Gastroesophageal sphincter (tissue), 3 donors: ENCODE measurements around the gene BANK1.

Experiments used
- CTCF ChIP-seq, 4 experiments: fragments of 200-600 bp in 2 of 4; fragments of 450-650 bp in 2 of 4; sonication (generic) in 1 of 4; IDR thresholded peaks; one replicate each; pipeline ENCODE4 v1.5.1; 2017 to 2019; ENCODE audit warnings: antibody characterized with exemption in 4 of 4, mild to moderate bottlenecking in 2 of 4, moderate library complexity in 2 of 4
- POLR2A ChIP-seq, 2 donors: fragments of 450-650 bp; IDR thresholded peaks; one replicate each; pipeline ENCODE4 v1.6.1; 2017; ENCODE audit warnings: antibody characterized with exemption in 2 of 2, mild to moderate bottlenecking in 2 of 2, moderate library complexity in 1 of 2
- POLR2AphosphoS5 ChIP-seq: sonication (generic); formaldehyde crosslinking; IDR thresholded peaks from one replicate; pipeline ENCODE4 v1.6.1; 2017; ENCODE audit warnings: antibody characterized with exemption

- no peak for TF ChIP-seq POLR2AphosphoS5
- no peak for TF ChIP-seq POLR2A (IDR thresholded peaks at IDR 0.05)
- no peak for TF ChIP-seq CTCF (IDR thresholded peaks at IDR 0.05)
Measured at GRCh38 chr4:102076622-102077021, 286.1 kb downstream of the BANK1 start.
